GM21360 (cell line): ENCODE data around the gene ACOX3.

Experiments used
- ATAC-seq: cut with Tn5 transposase; IDR thresholded peaks from one replicate; pipeline ENCODE4 v1.9.1; 2021; ENCODE audit warnings: mild to moderate bottlenecking, moderate library complexity; ENCODE audit not compliant: unreplicated experiment

ACOX3 gene

GRCh38 chr4:8377103-8378075, 63.1 kb downstream of the ACOX3 start:
- no peak for ATAC-seq

DNA sequence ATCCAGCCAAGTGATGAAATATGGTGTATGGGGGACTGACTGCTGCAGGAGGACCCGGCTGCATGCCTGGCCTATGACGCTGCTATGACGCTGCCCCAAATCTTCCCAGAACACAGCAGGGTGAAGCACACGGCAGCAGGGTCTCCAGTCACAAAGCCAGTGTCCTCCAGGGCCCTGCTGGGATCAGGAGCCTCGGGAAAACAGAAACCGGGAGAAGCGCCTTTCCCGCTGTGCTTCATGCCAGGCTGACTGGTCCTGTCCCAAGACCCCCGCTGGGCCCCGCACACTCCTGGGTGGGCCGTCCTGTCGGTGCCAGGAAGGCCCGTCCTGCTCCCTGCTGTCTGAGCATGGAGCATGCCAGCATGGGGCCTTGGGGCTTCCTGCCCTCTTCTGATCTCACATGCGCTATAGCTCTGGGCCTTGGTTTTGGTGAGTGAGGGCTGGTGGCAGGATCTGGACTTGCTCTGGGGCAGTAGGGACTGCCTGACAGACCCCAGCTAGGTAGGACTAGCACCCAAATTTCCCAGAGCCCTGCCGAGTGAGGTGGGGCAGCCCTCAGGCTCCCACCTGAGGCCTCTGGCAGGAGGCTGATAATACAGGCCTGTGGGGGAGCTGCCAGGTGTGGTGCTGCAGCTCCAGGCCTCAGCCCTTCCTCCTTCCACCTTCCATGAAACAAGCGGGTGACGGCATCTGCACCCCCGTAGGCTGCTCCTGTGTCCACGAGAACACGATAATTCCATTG, 64.0 kb downstream of the ACOX3 start:
- no peak for ATAC-seq

DNA sequence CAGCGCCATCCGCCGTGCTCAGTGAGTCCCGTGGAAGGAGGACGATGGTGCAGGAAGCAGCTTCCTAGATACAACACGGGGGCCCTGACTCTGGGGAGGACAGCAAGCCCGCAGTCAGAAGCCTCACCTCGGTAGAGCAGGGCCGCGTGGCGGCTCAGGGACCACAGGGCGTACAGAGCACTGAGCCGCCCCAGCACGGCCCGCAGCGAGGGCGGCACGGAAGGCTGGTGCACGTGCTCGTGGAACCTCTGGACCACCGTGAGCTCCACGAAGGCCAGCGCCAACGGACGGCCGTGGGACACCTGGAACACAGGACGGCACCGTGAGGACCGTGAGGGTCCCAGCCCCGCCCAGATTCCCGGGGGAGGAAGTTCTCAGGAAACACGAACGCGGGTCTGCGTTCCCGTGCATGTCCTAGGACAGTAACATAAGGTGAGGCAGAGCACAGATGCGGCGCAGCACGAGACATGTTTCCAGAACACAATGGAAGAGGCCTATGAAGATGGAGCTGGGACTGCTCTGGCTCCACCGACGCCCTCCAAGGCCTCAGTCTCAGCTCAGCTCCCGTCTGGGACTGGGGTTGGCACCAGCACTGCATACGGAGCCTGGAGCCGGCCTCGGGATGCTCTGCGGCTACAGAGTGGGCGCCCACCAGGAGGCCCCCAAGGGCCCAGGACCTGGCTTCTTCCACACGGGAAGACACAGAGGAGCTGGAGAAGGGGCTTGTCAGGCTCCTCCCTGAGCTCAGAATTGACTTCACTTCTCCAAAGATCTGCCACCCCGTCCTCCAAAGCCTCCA, 65.5 kb downstream of the ACOX3 start:
- ATAC-seq, result no peak

- no peak for ATAC-seq
Observed at GRCh38 chr4:8373973-8374545, 66.5 kb downstream of the ACOX3 start.

DNA sequence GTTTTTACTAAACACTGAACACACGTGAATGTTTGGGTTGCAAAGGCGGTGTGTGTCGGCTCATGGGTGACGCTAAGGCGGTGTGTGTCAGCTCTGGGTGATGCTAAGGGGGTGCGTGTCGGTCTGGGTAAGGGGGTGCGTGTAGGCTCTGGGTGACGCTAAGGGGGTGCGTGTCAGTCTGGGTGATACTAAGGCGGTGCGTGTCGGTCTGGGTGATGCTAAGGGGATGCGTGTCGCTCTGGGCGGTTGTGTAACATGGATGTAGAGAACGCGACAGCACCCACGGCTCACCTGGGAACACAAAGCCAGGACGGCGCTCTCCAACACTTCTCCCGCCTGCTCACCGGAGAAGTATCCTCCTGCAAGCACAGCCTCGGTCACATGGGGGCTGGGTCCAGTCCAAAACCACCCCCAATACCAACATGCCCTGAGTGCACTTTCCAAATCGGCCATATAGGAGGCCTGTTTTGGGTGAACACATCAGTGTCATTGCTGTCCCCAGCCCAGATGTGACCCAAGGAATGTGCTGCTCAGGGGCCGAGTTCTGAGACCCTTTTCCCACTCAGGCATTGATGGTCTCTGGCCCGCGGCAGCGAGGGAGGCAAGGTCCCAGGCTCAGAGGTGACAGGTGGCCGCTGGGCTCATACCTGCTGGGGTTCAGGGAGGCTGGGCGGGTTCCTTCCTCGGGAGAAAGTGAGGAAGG, 67.1 kb downstream of the ACOX3 start:
- ATAC-seq, result no peak

GRCh38 chr4:8372506-8372905, 68.0 kb downstream of the ACOX3 start:
- ATAC-seq, result no peak

- ATAC-seq, result no peak
Observed at GRCh38 chr4:8371596-8371995, 68.9 kb downstream of the ACOX3 start.

- no peak for ATAC-seq
Observed at GRCh38 chr4:8370835-8371595, 69.5 kb downstream of the ACOX3 start.

DNA sequence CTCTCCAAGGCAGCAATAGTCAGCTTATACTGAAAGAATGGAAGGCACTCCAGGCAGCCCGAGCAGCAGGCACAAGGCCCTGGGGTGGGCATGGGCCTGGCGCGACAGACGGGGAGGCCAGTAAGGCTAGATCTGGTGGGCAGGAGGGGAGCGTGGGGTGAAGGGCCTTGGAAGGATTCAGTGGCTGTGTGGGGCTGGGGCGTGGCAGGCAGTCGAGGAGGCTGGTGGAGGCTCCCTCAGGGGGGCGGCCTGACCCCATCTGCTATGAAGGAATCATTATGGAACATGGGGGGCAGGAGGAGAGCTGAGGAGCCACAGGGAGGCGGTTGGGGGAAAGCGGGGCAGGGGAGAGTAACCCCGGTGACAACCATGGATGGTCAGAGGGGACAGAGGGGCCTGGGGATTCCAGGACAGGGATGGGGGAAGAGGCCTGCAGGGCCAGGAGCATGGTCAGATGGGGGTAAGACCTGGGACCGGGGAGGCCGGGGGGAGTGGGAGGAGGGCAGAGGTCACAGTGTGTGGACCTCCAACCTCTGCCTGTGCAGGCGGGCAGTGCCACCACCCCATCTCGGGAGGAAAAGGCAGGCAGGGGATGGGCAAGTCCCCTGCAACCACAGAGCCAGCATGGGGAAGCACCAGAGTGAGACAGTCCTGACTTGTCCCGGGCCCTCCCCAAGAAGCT, 70.3 kb downstream of the ACOX3 start:
- no peak for ATAC-seq

DNA sequence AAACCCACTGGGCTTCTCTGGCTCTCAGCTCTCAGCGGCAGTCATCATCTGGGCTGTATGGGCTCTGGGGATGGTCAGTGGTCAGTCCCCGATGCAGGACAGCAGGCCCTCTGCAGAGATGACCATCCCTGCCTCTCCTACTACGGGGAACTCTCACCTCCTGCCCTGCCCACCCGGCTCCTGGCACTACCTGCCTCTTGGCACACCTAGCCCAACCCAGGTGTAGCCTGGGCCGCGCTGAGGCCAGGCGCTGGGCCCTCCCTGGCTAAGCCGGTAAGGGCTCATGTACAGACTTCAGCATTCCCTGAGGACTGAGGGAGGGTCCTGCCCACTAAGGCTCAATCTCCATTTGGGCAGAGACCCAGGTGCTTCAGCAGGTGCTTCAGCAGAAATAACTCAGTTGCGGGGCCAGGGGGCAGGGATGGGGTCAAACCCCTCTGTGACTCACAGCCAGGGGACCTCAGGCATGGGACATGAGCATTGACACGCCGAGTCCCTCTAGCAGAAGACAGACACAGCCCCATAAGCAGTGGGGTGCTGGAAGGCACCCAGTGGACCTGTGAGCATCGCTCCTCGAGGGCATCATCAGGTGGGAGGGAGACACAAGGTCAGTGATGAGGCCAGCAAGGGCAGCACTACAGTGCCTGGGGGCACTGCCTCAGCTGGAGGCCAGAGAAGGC, 71.0 kb downstream of the ACOX3 start:
- ATAC-seq, result no peak

- ATAC-seq, result no peak
Observed at GRCh38 chr4:8368998-8369397, 71.5 kb downstream of the ACOX3 start.

DNA sequence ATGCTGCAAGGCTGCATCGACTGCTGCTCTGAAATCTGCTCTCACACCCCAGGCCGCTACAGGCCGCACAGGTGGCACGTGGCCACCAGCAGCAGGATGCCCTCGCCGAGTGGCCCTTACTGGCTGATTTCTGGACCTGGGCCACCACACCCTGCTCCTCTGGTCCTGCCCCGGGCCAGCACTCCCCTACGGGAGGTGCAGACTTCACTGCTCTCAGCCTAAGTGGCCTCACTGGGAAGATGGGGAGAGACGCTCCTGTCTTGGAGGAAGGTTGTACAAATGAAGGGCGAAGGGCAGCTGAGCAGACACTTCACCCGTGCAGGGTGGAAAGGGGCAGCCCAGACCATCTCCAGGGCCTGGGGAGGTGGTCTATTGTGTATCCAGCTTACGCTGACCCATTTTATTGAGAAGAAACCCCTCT, 72.5 kb downstream of the ACOX3 start:
- ATAC-seq, result no peak

DNA sequence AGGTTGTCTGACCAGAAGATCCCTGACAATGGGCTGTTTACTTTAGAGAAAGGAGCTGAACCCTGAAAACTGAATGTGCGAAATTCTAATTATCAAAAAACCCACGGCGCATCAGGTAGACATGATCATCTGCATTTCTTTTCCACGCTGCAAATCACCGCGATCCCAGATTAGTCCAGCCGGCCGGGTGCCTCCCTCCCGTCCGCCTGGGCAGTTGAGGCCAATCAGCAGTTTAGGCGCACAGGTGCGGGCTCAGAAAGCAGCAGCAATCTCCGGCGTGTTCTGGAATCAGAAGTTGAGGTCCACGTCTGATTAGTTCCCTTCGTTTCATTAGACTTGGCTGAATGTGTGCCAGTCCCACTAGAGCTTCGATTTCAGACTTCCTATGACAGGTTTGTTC, 73.9 kb downstream of the ACOX3 start:
- ATAC-seq, result no peak

- no peak for ATAC-seq
Observed at GRCh38 chr4:8365951-8366350, 74.6 kb downstream of the ACOX3 start.

DNA sequence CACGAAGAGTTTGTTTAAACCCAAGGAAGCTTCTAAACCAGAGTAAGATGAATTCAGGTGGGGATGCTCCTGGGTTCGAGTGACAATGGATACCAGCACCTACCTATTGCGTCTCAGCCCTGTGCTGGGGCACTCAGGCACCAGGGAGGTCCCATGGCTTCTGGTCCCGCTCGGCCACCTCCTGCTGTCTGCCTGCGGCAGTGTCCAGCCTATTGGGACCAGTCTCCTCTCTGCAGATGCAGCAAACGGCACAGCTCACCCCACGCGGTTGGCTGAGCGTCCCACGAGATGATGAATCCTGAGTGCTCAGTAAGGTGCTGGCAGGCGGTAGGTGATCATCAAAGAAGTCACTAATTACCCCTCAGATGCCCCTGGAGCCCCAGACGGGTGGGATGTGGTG, 75.2 kb downstream of the ACOX3 start:
- no peak for ATAC-seq

DNA sequence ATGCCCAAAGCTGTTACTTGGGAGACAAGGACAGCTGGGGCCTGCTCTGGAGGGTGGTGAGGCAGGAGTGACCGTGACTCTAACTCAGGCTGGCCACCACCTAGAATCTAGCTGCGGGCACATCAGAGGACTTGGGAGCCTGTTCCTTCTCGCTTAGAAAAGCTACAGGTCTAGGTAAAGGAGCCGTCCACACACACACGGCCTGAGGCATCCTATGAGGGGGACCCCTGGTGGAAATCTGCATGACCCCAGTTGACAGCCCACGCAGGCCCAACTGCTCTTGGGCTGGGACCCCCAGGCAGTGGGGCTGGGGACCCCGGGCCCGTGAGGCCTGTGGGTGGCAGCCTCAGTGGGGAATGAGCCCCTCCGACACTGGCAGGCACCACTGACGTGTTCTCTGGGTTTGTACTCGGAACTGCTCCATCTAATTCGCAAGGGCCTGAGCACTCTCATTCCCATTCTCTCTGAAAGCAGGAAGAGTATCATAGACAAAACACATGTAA, 75.6 kb downstream of the ACOX3 start:
- ATAC-seq, result no peak

DNA sequence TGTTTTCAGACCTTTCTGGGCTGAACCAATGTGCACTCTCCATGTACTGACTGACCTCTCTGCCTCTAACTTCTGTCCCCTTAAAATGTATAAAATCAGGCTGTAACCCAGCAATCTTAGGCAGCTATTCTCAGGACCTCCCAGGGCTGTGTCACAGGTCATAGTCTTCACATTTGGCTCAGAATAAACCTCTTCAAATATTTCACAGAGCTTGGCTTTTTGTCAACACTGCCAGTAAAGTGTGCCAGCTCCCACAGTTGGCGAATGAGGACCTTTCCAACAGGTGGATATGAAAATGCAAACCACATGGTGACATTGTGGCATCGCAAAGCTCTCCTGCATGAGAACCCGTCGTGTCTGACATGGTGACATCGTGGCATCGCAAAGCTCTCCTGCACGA, 76.4 kb downstream of the ACOX3 start:
- no peak for ATAC-seq

- no peak for ATAC-seq
Observed at GRCh38 chr4:8362483-8362882, 78.0 kb downstream of the ACOX3 start.
